Duodenal mucosa (tissue), 2 donors: ENCODE measurements around the gene CEACAM21.

Experiments
- H3K27ac ChIP-seq: one replicate; pipeline ENCODE4 v1.7.0; 2013; ENCODE audit warnings: low read depth, low read length
- H3K27me3 ChIP-seq, 2 donors: one replicate each; pipeline ENCODE4 v1.7.0; 2013; ENCODE audit warnings: low read length in 2 of 2, control low read depth in 1 of 2; ENCODE audit not compliant: insufficient read depth in 2 of 2, control insufficient read depth in 1 of 2
- H3K36me3 ChIP-seq, 2 donors: one replicate each; pipeline ENCODE4 v1.7.0; 2013; ENCODE audit warnings: low read length in 2 of 2, control low read depth in 1 of 2; ENCODE audit not compliant: insufficient read depth in 2 of 2, control insufficient read depth in 1 of 2
- H3K4me1 ChIP-seq, 2 donors: one replicate each; pipeline ENCODE4 v1.7.0; 2013; ENCODE audit warnings: low read length in 2 of 2, control low read depth in 1 of 2; ENCODE audit not compliant: insufficient read depth in 2 of 2, control insufficient read depth in 1 of 2
- H3K4me3 ChIP-seq, 2 donors: one replicate each; pipeline ENCODE4 v1.7.0; 2013; ENCODE audit warnings: low read length in 2 of 2, low read depth in 1 of 2
- H3K9ac ChIP-seq, 2 donors: one replicate each; pipeline ENCODE4 v1.7.0; 2013; ENCODE audit warnings: low read length in 2 of 2, low read depth in 1 of 2
- H3K9me3 ChIP-seq, 2 donors: one replicate each; pipeline ENCODE4 v1.7.0; 2013; ENCODE audit warnings: low read length in 2 of 2, control low read depth in 1 of 2; ENCODE audit not compliant: control insufficient read depth in 1 of 2

CEACAM21 gene

DNA sequence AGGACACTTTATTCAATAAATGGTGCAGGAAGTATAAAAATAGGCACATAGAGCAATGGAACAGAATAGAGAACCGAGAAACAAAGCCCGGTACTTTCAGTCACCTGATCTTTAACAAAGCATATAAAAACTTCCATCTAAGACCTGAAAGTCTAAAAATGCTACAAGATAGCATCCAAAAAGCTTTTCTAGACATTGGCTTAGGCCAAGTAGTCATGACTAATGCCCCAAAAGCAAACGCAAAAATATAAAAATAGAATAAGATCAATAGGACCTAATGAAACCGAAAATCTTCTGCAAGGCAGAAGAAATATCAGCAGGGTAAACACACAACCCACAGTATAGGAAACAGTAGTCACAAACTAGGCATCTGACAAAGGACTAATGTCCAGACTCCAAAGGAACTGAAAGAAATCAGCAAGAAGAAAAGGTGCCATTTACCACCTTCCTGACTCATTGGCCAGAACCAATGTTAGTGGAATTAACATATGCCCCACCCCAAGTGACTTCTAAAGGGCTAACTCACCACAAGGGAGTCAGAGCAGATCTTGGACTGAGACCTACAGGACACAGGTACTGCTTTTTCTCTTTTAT lies 40.8 kb upstream of the CEACAM21 start:
- no peak overlapping the region for H3K27ac ChIP-seq
- H3K27me3 ChIP-seq: no peaks in the 10 kb centered on the region
- peaks cover 0 to 5% of the 10 kb centered on the region in 2 donors for H3K4me1 ChIP-seq
- no peak overlapping the region for H3K4me3 ChIP-seq
- no peak overlapping the region for H3K9ac ChIP-seq
- no peaks in the 10 kb centered on the region for H3K9me3 ChIP-seq
- H3K36me3 ChIP-seq: no peaks in the 10 kb centered on the region

DNA sequence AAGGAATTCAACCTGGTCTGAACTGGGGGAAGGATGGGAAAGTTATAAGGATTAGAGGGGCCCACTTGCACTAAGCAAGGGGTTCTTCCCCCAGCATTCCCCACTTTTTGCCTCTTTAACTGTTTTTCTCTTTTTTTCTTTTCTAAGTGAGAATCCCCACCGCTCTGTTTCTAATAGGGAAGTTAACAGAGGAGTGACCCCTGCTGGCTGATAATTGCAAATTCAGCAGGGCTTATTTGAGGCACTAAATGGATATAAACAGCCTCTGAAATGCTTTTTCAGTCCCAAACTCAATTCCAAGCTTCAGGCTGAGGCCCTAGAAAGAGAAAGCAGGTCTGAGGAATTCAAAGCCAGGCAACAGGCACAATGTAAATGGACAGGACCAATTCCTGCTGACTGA lies 38.2 kb upstream of the CEACAM21 start:
- H3K9ac ChIP-seq: no peak overlapping the region
- H3K4me1 ChIP-seq: no peaks in the 10 kb centered on the region
- H3K9me3 ChIP-seq: no peaks in the 10 kb centered on the region
- H3K27me3 ChIP-seq: no peaks in the 10 kb centered on the region
- H3K27ac ChIP-seq: no peak overlapping the region
- H3K4me3 ChIP-seq: no peak overlapping the region
- H3K36me3 ChIP-seq: no peaks in the 10 kb centered on the region

DNA sequence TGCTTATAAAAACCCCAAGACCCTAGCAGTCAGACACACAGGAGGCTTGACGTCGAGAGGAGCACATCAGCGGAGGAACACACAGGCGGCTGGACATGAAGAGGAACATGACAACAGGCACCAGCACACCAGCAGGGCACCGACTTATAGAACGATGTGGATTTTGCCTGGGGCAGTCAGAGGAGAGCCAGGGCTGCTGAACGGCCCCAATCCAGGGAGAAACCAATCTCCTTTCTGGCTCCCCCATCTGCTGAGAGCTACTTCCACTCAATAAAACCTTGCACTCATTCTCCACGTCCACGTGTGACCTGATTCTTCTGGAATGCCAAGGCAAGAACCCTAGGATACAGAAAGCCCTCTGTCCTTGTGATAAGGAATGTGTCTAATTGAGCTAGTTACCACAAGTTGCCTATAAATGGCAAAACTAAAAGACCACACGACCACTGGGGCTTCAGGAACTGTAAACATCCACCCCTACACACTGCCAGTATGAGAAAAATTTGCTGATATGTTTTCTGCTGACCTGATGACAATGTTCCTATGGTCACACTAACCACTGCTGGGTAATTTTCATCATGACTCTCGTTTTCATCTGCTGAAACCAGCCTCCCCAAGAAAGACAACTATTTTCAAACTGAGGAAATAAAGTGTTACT lies 35.8 kb upstream of the CEACAM21 start:
- Histone ChIP-seq H3K27ac (no peak overlapping the region), H3K36me3 (no peaks in the 10 kb centered on the region), H3K9ac (no peak overlapping the region), H3K4me1 (no peaks in the 10 kb centered on the region), H3K9me3 (no peaks in the 10 kb centered on the region), H3K4me3 (no peak overlapping the region), H3K27me3 (no peaks in the 10 kb centered on the region)

DNA sequence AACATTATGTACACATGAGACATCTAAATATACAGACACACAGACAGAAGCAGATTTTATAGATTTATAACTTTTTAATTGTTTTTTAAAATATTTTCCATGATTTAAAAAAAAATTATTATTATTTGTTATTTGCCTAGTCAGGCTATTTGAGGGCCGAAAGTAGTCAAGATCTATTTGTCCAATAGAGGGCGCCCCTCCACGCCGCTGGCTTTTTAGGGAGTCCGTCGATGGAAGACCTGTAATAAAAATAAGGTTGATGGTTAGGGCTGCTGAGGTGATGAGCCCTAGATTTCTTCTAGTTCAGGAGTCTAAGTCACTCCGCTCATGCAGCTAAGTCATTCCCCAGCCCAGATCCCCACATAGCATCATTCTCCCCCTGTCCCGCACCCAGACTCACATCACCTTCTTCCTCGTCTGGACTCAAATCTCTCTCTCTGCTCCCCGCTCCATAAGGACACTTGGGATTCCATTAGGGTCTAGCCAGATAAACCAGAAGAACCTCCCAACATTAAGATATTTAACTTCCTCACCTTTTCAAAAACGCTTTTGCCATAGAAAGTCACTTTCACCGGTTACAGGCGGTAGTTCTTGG lies 33.9 kb upstream of the CEACAM21 start:
- H3K36me3 ChIP-seq: no peaks in the 10 kb centered on the region
- no peaks in the 10 kb centered on the region for H3K27me3 ChIP-seq
- H3K9me3 ChIP-seq: no peaks in the 10 kb centered on the region
- no peak overlapping the region for H3K27ac ChIP-seq
- no peak overlapping the region for H3K9ac ChIP-seq
- H3K4me3 ChIP-seq: no peak overlapping the region
- peaks cover 5 to 10% of the 10 kb centered on the region in 2 donors for H3K4me1 ChIP-seq

DNA sequence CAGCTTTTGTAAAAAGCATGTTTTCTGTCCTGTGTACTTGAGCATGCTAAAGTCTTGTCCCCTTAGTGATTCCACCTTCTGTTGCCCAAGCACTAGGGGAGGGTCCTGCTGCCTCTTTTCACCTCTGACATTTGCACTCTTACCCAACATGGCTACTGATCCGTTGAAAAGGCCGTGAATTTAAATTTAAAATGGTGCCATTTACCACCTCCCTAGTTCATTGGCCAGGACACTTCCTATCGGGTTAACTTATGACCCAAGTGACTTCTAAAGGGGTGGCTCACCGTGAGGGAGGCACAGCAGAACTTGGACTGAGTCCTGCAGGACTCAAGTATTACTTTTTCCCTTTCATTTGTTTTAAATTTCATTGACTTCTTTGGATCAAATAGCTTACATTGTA lies 33.3 kb upstream of the CEACAM21 start:
- no peaks in the 10 kb centered on the region for H3K36me3 ChIP-seq
- H3K27ac ChIP-seq: no peak overlapping the region
- H3K4me3 ChIP-seq: no peak overlapping the region
- no peak overlapping the region for H3K9ac ChIP-seq
- no peaks in the 10 kb centered on the region for H3K27me3 ChIP-seq
- peaks cover 5 to 10% of the 10 kb centered on the region in 2 donors for H3K4me1 ChIP-seq
- H3K9me3 ChIP-seq: no peaks in the 10 kb centered on the region

DNA sequence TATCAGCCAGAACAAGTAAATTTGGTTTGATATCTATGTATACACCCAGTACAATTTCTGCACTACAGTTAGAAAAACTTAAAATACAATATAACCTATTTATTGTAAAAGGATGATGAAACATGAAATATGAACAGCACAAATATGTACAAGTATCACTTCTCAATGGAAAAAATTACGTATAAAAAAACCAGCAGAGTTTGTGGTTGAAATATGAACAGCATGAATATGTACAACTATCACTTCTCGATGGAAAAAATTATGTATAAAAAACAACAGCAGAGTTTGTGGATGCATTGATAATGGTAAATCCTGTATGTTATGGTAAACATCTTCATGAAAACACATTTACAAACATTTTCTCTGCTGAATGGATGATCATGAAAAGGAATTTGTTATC lies 32.4 kb upstream of the CEACAM21 start:
- Histone ChIP-seq H3K4me1 (peaks cover 5 to 10% of the 10 kb centered on the region in 2 donors), H3K36me3 (no peaks in the 10 kb centered on the region), H3K9ac (no peak overlapping the region), H3K4me3 (no peak overlapping the region), H3K27ac (no peak overlapping the region), H3K9me3 (no peaks in the 10 kb centered on the region), H3K27me3 (no peaks in the 10 kb centered on the region)

DNA sequence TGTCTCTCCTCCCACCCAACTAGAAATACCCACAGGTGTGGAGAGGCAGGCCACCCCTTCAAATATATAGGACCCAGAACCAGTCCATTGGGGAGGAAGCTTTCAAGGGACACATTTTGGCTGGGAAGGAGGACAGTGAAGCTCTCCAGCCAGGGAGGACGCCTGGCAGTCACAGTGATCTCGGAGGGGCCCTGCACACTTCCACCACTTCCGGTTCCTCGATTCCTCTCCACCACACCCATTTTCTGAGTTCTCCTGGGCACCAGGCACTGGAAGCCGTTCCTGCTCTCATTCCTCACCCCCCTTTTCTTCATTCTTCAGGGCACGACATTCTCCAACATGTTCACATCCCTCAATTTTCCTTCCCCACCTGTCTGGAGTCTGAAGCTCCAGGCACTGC lies 30.4 kb upstream of the CEACAM21 start:
- Histone ChIP-seq H3K4me3 (no peak overlapping the region), H3K9me3 (no peaks in the 10 kb centered on the region), H3K27ac (no peak overlapping the region), H3K4me1 (peaks cover 10 to 11% of the 10 kb centered on the region in 2 donors), H3K9ac (no peak overlapping the region), H3K36me3 (no peaks in the 10 kb centered on the region), H3K27me3 (no peaks in the 10 kb centered on the region)

DNA sequence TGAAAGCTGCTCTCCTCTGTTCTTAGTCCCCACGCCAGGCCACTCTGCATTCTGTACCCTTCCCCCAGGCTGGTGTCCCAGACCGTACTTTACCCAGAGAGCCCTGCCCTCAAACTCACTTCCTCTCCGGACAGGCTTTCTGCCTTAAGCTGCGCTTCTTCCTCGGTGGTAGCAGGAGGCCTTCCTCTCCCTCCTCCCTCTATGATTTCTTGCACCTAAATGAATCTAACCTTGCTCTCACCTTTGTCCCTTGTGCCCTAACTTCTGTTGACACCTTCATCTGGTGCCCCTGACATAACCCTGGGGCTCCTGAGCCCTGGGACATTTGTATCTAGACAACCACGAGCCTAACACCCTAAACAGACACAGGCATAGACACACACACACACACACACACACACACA lies 29.6 kb upstream of the CEACAM21 start:
- H3K36me3 ChIP-seq: no peaks in the 10 kb centered on the region
- peak overlapping the region; percentile 8 to 12 for H3K4me3 ChIP-seq
- H3K9me3 ChIP-seq: no peaks in the 10 kb centered on the region
- H3K27me3 ChIP-seq: no peaks in the 10 kb centered on the region
- no peak overlapping the region for H3K27ac ChIP-seq
- H3K4me1 ChIP-seq: peaks cover 10 to 11% of the 10 kb centered on the region in 2 donors
- H3K9ac ChIP-seq: peak overlapping the region; percentile 1 to 43

DNA sequence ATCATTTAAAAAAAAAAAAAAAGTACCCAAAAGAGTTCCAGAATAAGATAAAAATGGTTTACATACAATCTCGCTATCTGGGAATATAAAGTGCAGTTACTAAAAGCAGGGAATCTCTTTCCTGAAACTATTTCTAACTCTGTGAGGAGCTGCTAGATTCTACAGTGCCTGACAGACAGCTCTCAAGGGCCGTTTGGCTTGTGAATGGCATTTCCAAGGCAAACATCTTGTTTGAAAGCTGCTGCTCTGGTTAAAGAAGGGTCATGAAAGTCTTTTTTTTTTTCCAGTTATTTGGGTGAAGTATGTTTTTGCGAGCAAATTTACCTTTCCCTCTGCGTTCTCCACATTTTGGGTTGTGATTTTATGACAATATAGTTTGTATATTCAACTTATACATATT lies 29.0 kb upstream of the CEACAM21 start:
- H3K4me3 ChIP-seq: no peak overlapping the region
- H3K4me1 ChIP-seq: peaks cover 10 to 11% of the 10 kb centered on the region in 2 donors
- no peak overlapping the region for H3K9ac ChIP-seq
- H3K36me3 ChIP-seq: no peaks in the 10 kb centered on the region
- H3K9me3 ChIP-seq: no peaks in the 10 kb centered on the region
- no peak overlapping the region for H3K27ac ChIP-seq
- H3K27me3 ChIP-seq: no peaks in the 10 kb centered on the region

DNA sequence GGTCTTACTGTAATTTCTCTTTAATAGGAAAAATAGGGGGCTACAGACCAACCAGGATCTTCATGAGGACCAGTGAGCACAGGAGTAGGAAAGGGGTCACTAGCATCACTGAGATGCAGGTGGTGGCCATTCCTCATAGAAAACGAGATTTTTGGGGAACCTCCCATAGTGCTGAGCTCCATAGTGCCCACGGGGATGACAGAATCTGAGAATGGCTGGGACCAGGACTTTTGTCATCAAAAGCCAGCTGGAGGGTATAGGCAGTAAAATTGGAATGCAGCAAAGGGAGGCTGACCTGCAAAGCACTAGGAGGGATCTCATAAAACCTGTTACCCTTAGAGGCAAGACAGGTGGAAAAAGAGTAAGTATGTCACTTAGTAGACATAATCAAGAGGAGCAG lies 28.4 kb upstream of the CEACAM21 start:
- Histone ChIP-seq H3K36me3 (no peaks in the 10 kb centered on the region), H3K27me3 (no peaks in the 10 kb centered on the region), H3K4me1 (peaks cover 10 to 11% of the 10 kb centered on the region in 2 donors), H3K9me3 (no peaks in the 10 kb centered on the region), H3K27ac (no peak overlapping the region), H3K9ac (no peak overlapping the region), H3K4me3 (no peak overlapping the region)
